Measurements from ENCODE around the gene GPX2.

GPX2 gene

DNA sequence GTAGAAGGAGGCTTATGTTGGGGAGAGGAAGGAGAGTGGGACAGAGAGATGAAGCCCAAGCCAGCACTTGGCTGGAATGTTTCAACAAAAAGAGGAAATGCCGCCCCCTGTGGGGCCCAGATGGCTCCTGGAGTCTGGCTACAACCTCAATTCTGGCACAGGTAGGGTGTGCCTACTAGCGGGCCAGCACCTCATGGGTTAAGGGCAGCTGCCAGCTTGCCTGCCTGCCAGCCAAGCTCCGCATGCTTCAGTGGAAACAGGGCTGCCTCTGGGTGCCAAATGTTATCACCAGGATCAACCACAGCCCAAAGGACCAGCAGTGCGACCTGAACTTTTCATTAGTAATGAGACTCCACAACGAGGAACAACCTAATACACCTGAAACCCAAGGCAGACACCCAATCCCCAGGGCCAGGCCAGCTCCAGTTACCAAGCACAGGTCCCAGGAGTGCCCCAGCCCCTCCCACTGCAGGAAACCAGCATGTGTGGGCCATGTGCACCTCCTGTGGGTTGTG is 18.3 kb upstream of the GPX2 start:
- no peak for DNase-seq (ENCODE audit: low read depth)

DNA sequence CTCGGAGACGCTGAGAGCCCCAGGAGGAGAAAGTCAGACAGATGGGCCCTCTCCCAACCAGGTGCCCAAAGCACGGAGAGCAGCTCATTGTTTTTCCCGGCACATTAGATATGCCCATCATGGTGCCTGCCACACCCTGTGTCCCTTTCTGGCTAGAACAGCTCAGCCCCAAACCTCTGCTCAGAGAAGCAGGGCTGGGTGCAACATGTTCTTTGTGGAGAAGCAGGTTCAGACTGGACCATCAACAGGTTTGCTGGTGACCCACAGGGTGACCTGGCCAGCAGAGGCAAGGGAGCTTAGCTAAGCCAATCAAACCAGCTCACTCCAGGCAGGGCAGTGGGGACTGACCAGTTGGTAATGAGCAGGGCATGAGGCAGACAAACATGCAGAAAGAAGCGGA is 16.2 kb upstream of the GPX2 start:
- DNase-seq (ENCODE audit: low read depth), result no peak

DNA sequence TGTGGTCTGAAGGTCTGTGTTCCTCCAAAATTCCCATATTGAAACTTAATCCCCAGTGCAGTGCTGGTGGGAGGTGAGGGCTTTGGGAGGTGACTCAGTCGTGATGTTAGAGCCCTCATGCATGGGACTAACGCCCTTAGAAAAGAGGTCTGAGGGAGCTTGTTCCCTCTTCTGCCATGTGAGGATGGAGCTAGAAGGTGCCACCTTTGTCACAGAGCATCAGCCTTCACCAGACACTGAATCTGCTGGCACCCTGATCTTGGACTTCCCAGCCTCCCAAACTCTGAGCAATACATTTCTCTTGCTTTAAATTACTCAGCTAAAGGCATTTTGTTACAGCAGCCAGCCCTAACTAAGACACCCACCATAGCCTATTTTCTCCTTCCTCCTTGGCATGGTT is 15.7 kb upstream of the GPX2 start:
- DNase-seq (ENCODE audit: low read depth), result no peak

DNA sequence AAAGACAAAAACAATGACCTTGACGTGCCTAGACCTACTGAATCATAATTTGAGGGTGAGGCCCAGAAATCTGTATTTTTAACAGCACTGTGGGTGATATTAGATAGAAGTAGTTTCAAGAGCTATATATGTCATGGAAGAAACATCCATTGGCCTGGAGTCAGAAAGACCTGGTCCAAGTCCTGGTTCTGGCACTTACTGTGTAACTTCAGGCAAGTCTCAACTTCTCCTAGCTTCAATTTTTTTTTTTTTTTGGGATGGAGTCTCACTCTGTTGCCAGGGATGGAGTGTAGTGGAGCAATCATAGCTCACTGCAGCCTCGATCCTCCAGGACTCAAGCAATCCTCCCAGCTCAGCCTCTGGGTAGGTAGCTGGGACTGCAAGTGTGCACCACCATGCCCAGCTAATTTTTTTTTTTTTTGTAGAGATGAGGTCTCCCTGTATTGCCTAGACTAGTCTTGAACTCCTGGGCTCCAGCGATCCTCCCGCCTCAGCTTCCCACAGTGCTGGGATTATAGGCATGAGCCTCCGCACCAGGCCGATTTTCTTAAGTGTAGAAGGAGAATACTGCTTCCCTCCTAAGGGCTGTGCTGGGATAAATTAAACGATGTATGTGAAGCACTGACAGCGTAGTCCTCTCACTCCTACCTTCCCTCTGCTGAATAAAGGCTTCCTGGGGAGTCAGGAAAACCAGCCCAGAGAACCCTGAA is 14.3 kb upstream of the GPX2 start:
- no peak for DNase-seq (ENCODE audit: low read depth)

DNA sequence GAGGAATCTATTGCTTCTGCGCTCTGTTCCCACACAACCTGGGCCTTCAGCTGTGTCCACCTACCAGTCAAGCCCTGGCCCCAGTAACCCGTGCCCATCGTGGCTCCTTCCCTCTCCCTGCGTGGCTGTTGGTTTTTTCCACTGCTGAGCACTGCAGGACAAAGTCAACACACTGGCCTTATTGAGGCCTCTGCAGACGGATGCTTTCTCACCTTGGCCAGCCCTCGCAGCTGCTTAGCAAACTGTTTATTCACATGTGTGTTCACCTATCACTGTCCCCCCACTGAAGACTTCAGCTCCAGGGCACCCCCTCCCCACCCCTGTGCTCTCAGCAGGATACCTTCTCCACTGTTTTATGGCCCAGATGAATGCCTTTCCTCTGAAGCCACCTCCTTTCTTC is 12.8 kb upstream of the GPX2 start:
- DNase-seq (ENCODE audit: low read depth), result no peak

DNA sequence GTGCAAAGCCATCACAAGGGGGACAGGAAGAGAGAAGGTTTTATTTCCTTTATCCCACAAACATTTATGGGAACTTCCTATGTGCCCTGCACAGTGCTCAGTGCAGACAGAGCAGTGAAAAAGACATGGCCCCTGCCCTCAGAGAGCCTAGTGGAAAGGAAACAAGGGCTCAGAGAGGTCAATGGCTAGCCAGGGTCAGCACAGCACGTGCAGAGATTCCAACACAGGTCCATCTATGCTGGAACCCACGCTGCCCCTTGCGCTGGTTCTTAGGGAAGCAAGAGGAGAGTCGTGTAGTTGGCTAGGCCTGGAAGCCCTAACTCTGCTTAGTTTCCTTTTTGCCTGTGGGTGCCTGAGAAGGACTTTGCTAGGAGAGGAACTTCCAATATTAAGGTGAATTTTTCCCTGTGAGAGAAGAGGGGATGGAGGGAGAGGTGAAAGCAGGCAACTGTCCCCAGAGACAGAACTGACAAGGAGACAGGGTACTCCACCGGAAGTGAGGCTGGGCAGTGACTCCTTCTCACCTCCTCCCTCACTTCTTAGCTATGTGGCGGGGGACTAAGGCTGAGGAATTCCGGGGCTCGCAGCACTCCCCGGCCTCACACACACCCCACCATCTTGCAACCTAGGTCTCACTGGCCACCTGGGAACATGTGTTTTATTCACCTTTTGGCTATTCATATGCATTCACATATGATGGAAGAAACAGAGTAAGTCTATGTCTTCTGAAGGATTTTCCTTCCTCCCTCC is 12.1 kb upstream of the GPX2 start:
- no peak for DNase-seq (ENCODE audit: low read depth)

DNA sequence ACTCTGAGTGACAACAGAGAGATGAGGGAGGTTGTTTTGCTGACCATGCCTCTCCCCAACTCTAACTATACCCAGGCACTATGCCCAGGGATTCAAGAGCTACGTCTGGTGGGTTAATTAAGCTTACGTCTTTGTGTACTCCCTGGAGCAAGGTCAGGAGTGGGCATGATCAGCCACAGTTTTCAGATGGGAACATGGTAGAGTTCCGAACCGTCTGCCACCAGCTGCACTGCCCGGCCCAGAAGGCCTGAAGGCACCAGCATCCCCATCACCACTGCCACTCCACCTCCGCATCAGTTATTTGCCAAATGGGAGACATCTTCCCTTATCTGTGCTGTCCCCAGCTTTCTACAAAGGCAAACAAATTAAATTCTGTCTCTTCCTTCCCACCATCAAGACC is 11.1 kb upstream of the GPX2 start:
- no peak for DNase-seq (ENCODE audit: low read depth)

DNA sequence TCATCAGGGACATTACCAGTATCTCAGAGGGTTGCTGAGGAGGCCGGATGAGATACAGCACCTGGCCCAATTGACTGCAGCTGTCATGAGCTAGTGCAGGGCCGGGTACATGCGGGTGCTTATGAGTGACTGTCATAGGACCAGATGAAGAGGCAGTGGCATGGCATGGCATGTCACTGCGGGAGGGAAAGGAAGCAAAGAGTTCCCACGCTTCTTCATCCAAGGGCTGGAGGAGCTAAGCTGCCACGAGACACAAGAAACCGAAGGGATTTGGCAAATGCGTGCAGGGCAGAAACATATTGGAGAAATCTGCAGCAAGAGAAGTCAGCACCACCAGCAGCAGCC is 10.7 kb upstream of the GPX2 start:
- DNase-seq (ENCODE audit: low read depth), result no peak

DNA sequence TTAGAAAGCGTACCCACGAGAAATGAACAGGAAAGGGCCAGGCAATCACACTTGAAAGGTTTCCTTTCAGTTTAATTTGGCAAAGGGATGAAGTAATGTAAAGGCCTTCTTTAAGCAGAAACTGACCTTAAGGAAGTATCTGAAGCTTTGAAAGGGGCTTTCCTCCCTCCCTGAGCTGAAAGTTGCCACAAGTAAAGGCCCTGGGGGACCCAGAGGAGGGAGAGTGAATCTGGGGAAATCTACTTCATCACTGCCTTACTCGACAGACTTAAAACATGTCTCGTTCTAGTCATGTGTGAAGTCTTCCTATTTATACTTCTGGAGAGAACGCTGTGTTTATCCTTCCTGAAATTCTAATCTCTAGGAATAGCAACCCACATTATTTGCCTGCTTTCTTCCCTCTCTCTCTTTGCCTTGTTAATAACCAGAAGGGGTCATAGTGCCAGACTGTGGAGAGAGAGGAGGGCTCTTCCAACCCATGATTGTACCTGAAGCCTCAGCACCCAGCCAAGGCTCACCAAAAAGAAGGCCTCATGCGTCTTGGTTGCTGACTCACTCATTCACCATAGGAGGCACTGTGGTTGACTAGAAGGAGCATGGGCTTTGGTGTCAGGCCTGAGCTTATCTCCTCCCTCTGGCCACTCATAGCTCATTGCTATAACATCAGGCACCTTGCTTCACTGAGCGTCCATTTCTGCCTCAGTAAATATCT is 10.2 kb upstream of the GPX2 start:
- no peak for DNase-seq (ENCODE audit: low read depth)

DNA sequence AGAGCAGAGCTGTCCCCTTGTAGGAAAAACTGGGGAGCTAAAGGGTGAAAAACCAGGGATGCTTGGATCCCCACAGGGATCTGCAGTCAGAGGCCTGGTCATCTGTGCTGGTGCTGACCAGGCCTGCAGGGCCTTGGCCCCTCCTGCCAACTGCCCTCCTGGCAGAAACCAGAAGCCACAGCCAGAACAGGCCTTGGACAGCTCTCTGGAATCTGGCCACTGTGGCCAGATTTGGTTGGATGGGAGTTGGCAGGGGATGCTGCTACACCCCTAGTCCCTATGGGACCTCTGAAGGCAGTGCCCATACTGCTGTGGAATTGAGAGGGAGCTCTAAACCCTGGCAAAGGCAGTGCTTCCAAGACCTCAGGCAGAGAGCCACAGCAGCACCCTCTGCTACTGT is 9.2 kb upstream of the GPX2 start:
- no peak for DNase-seq (ENCODE audit: low read depth)

DNA sequence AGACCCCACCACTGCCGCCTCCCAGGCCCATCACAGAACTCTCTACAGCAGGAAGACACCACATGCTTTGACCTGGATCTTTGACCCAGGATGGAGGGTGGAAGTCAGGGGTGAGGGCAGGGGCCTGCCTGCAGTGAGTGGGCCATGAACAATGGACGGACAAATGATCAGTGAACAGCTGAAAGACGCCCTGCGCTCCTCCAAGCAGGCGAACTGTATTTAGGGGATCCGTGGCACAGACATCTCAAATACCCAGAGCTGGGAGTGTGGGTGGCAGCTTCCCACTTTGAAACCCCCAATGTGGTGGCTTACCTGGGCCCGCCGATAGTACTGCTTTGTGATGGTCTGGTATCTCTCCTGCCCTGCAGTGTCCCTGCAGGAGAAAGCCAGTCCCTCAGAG is 8.7 kb upstream of the GPX2 start:
- no peak for DNase-seq (ENCODE audit: low read depth)

DNA sequence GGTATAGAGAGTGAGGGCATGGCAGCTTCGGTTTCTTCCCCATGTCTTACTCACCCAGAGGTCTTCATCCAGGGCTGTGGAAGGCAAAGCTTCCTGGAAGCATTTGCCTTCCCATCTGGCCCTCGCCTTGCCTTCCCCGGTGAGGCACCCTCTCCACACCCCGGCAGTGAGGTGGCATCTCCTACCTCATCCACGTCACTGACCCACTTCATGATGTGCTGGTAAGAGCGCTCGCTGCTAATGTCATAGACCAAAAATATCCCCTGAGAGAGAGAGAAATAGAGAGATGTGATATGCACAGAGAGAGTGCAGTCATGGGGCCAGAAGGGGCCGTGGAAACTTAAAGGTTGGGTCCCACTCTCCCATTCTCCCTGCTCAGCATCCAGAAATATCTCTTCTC is 8.3 kb upstream of the GPX2 start:
- DNase-seq (ENCODE audit: low read depth), result no peak

DNA sequence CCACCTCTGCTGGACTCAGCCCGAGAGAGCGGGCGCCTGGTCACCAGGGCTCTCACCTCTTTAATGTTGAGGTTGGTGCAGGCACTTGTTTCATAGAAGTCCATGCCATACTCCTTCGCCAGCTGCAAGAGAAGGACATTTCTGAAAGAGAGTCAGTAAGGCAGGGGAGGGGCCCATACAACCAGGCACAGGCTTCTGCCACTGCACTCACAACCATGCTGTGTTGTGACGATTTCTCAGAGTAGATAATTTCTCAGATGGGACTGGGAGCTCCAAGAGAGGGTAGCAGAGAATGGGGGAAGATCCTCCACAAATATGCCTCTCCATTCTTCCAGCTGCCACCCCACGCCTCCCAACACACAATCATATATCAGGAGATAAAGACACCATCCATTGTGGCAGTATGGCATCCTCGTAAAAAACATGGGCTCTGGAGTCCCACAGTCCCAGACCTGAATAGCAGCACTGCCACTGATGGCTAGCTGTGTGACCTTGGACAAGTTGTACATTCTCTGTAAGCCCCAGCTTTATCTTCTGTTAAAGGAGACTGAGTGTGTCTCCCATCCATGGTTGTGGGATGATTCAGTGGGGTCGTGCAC is 6.2 kb upstream of the GPX2 start:
- DNase-seq (ENCODE audit: low read depth), result no peak

DNA sequence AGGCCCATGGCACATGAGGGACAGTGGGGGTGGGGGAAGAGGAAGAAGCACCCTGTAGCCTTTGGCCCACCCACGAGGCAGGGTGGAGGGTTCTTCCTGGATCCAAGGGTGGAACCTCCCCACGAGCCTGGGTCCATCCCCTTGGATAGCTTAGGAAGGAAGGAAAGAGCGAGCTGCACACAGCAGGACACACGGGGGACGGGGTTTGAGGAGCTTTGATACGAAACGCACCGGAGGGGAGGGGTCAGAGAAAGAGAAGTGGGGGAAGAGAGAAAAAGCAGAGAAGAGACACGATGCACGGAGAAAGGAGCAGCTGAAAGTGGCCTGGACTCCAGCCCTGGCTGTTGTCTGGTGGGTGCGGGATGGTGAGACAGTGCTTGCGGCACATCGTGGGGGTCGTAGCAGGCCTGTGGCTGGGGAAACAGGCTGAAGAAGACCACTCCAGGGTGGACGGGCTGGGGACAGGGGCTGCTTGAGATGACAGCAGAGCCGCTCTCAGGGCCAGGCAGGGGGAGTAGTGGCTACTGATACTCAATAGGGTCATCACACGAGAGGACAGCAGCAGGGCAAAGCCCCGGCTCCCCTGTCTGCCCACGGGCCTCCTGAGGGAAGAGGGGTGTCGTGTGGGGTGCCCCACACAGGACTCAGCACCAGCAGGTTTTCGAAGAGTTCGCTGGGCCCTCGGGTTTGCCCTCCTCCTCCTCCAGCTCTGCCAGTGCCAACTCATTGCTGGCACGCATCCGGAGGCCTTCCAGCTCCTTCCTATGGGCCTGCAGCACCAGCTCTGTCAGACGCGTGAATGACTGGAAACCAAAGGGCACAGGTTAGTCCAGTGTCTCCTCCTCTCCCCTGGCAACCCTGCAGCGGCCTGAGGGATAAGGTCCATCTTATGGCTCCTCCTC is 5.4 kb upstream of the GPX2 start:
- DNase-seq (ENCODE audit: low read depth), result no peak

DNA sequence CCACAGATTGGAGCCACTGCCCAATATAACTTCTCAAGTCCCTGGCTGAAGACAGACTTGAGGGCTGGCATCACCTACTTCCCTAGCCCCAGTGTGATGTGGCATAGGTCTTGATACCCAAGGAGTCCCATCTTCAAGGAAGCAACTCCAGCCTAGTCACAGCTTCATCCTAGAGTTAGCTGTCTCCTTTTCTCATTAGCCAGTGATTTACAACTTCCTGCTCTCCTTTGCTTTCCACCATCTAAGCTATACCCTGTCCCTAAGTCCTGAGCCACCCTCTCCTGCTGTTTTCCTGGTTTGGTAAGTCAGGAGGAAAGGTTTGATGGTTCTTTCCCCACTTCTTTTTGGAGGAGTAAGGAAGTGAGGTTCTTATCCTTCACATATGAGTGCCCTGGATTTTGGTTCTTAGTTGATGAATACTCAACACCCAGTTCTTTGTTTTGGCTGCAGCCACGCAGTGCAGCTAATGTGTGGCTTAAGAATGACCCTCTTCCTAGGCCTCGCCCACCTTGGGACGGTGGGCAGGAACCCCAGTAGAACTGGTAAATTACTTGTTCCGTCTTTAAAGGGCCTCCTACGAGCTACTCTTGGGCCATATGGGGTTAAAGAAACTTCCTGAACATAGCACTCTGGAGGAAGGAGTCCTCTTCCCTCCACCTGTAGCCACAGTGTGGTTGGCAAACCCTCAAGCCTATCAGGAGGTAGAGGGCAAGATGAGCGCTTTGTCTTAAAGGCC is 3.9 kb upstream of the GPX2 start:
- DNase-seq (ENCODE audit: low read depth), result no peak

DNA sequence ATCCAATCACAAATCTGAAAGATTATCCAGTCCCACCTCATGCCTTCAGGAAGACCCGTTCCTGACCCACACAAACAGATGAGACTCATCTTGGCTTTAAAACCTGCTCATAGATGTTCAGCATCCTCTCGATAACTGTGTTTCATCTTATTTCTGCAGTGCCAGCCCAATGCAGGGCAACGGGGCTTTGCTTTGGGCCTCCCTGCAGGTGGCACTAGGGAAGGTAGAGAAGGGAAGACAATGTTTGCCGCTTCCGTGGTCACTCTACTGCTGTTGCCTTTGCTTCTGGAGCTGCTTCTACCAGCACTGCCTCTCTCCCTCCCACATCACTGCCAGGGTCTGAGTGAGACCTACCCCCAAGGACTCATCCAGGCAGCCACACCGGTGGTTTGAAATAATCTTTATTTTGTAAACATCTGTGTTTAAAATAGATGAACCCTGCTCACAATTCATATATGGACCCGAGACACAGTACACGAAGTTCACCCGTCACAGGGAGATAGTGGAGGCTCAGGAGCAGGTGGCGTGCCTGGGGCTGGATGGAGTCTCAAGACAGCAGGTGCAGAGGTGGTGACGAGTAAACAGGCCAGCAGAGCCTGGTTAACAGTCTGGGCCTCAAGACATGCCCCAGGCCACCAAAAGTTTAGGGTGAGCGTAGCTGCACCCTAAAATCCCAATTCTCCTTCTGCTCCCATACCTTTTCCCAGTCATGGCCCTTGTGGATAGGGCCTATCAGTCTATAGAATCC is 3.1 kb upstream of the GPX2 start:
- DNase-seq (ENCODE audit: low read depth), result no peak

DNA sequence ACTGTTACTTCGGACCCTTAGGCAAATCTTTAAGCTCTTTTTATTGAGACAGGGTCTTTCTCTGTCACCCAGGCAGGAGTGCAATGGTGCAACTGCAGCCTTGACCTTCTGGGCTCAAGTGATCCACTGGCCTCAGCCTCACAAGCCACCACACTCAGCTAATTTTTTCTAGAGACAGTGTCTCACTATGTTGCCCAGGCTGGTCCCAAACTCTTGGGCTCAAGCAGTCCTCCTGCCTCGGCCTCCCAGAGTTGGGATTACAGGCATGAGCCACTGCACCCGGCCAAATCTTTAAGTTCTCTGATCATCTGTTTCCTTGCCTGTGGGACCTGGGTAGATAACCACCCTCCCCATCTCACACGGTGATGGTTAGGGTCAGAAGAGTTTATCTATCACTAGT is 2.3 kb upstream of the GPX2 start:
- no peak for DNase-seq (ENCODE audit: low read depth)

DNA sequence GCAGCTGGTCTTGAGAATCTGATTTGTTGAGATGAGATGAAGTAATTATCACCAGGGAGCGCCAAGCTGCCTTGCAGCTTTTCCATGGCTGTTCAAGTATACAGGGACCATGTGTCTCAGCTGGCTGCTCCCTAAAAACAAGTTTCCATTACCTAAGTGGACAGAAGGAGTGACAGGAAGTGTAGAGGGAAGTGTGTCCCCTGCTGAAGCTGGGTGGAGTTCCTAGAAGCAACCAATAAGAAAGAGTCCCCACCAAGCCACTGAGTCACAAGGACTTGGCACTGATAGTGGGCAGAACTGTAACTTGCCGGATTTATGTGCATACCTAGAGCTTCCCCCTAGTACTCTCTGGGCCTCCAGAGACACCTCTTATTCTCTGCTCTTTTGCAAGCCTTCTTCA is 1.5 kb upstream of the GPX2 start:
- no peak for DNase-seq (ENCODE audit: low read depth)

DNA sequence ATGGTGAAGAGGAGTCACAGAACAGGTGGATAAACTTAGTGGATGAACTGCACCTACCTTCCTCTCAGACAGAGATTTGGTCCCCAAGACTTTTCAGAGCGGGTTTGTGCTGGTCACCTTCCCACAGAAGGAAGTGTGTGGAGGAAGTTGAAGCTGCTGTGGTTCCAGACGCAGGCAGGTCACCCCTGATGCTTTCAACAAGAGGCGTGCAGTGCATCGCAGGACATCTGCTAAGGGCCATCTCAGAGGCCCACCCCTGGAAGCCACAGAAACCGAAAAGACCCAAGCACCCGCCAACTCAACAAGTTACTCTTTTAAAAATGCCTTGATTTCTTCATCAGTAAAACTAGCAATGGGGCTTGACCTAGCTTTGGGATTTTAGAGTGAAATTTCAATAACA is 1.0 kb upstream of the GPX2 start:
- no peak for DNase-seq (ENCODE audit: low read depth)

DNA sequence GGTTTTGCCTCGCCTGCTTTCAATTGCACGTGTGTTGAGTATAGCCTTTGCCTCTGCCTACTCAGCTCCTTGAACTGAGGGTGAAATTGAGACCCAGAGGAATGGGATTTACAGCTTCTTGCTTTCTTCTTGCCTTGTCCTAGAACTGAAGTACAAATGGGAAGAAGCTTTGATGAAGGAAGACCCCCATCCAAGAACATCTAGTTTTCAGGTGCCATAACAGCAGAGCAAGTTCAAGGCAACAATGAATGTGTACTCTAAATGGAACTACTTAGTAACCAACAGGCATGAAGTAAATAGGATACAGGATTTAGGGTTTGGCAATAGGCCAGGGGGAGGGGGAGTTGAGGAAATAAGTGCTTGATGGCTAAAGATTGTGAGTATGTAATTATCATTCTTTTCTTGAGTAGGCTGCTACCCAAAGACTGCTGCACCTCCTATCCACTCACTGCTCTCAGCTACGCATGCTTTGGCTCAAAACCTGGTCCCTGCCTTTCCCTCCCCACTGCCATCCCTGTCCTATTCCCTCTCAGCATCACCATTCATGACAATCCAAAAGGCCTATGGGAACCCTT is 2.1 kb downstream of the GPX2 start:
- no peak for DNase-seq (ENCODE audit: low read depth)
